ENCODE data around the gene NDUFS7.

NDUFS7 gene

DNA sequence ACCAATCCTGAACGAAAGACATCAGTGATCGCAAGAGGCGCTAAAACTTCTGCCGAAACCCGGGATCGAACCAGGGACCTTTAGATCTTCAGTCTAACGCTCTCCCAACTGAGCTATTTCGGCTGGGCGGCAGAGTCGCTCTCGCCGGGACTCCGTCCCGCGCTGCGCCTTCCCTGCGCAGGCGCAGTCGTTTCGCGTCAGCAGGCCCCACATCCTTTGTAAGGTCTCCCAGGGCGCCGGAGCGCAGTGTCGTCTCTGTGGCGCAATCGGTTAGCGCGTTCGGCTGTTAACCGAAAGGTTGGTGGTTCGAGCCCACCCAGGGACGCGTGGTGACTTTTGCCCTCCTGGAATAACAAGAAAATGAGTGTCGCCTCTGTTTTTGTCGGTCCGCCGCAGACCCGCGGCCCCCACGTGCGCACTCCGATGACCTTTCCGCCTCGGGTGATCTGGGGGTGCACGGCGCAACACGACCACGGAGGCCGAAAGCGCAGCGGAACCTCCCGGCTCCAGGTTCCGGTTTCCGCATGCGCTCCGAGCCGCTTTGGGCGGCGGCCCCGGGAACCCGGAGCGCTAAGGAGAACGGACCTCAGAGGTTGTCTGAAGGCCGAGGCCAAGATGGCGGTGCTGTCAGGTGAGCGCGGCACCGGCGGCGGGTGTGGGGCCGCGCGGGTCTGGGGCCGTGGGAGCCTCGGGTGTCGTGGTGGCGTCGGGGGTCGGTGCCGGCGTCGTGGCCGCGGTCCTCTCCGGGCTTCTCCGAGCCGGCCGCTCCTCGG lies at the start of gene NDUFS7:
Gene NDUFS7, plus strand, starts transcription at position 596 of the 773 bp plus-strand sequence. Its CDS starts 20 bp downstream, at position 616.
- peak; percentile 86 to 90 (median 88) for DNase-seq (ENCODE audit: low read depth in 3 of 3)

DNA sequence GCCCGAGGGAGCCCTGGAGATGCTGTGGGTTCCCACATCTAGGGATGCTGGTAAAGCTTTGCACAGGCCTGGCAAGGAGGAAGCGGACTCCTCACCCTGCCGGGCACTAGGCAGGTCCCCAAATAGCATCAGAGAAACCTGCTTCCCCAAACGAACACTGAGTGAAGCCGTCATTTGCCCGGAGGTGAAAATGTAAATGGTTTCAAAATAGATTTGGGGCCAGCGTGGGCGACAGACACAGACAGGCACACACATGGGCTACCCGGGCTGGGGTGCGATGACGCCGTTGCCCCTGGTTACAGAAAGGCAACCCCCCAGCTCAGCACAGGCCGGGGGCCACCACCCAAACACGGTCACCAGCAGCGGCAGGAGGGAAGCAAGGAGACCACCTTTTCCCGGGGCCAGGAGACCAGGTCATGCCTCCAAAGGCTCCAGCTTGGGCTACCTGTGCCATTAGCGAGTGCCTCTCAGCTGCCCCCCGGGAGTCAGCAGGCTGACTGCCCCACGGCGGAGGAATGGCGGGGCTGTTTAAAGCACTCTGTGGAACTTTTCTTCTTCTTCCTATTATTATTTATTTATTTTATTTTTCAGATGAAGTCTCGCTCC lies 47.5 kb upstream of the NDUFS7 start:
- no peak for DNase-seq (ENCODE audit: low read depth in 3 of 3)

DNA sequence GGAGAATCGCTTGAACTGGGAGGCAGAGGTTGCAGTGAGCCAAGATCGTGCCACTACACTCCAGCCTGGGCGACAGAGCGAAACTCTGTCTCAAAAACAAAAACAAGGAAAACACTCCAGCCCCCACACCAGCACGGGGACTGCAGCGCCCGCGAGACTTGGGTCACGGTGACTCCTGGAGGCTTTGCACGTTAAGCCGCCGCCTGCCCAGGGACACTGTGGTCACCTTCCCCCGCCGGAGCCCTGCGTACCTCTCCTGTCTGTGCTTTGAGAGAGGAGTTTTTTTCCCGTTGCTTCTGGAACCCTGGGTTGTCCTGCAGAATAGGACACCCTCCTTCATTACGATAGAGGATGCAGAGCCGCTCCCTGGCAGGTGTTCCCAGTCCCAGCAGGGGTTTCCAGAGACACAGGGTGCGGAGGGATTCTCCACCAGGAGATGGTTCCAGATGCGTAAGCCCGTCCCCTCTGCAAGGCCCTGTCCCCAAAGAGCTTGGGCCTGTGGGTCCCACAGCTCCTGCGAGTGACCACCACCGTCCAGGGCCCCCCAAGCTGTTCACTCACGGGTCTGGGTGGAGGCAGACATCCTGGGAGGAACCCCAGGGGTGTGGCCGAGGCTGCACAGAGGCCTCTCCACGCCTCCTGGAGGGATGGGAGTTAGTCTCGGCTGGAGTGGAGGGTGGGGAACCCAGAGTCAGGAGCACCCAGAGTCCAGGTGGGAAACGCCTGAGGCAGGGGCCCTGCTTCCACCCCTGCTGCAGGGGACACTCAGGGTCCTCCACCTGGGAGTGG lies 42.8 kb upstream of the NDUFS7 start:
- DNase-seq (ENCODE audit: low read depth in 3 of 3): no peak

DNA sequence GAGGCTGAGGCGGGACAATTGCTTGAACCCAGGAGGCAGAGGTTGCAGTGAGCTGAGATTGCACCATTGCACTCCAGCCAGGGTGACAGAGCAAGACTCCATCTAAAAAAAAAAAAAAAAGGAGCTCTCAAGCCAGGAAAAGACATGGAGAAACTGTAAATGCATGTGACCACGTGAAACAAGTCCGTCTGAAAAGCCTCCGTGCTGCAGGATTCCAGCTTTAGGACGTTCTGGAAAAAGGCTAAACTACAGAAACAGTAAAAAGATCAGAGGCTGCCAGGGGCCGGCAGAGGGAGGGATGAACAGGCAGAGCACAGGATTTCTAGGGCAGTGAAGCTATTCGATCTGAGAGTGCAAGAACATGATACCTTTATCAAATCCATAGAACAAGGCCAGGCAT lies 40.7 kb upstream of the NDUFS7 start:
- DNase-seq (ENCODE audit: low read depth in 3 of 3): no peak

DNA sequence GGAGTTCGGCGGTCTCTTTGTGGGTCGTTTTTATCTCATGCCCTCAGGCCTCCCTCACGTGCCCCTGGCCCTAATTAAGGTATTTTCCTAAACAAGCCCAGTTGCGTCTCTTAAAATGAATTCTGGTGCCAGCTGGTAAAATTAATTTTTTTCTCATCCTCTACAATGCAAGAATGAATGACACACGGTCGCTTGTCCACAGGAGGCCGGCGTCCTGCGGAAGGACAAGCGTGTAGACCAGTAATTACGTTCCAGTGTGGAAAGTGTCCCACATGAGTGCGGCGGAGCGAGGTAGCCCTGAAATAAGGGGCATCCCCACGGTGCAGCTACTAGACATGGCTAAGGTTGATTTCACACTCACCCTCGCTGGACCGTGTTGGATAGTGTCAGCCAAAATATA lies 34.5 kb upstream of the NDUFS7 start:
- no peak for DNase-seq (ENCODE audit: low read depth in 3 of 3)

DNA sequence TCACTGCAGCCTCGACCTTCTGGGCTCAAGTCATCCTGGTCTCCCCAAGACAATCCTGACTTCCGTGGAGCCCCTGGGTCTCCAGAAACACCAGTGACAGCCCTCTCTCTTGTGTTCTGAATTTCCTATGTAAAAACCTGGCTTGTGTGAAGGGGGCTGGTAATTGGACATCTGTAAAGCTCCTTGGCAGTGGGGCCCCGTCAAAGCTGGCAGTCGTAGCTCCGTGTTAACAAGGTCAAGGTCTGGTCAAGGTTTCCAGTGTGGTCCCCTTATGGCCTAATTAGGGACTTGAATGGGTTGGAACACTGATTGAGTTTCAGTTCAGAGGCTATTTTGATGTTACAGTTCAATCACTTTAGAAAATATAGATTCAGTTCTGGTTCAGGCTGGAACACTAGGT lies 32.8 kb upstream of the NDUFS7 start:
- DNase-seq (ENCODE audit: low read depth in 3 of 3): no peak

DNA sequence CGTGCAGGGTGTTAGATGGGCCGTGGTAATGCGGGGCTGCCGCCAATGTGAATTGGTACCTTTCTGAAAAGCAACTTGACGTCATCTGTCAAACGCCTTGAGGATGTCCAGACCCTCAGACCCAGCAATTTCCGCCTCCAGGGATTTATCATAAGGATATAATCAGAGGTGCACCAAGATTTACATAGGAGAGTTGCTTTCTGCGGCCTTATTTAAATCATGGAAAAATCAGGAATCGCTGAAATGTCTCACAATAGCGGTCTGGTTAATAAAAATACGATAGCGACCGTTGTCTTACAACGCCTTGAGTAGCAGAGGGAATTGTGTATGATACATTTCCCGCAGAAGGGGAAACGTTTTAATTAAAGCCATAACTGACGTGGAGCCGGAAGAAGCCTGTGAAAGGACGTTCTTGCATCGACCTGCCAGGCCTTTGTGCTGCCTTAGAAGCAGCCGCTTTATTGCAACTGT lies 32.3 kb upstream of the NDUFS7 start:
- no peak for DNase-seq (ENCODE audit: low read depth in 3 of 3)

DNA sequence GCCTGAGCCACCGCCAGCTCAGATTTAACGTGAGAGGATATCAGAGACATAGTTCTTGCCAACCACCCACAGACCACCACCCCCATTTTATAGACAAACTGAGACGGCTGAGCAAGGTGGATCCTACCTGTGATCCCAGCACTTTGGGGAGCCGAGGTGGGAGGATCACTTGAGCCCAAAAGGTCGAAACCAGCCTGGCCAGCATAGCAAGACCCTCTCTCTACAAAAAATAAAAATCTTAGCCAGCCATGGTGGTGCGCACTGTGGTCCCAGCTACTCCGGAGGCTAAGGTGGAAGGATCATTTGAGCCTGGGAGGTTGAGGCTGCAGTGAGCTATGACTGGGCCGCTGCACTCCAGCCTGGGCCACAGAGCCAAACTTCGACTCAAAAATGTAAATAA lies 30.6 kb upstream of the NDUFS7 start:
- DNase-seq (ENCODE audit: low read depth in 3 of 3): no peak

DNA sequence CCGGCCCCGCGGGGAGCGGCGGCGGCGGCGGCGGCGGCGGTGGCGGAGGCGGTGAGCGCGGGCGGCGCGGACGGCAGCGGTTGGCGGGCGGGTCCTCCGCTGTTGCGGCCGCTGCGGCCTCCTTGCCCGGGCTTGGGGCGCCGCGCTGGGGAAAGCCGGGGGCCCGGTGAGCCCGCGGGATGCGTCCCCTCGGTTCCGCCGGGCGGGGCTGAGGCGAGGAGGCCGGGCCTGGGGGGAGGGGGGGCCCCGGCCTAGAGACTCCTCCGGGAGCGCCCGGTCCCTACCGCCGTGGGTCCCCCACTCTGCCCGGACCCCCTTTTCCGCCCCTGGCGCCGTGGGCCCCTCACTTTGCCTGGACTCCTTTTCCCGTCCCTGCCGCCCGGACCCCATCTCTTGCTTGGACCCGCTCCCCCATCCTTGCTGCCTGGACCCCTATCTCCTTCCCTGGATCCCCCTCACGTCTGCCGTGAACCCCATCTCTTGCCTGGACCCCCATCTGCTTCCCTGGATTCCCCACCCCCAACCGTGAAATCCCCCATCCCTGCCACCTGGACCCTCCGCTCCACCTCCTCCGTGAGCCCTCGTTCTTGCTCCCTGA lies 28.6 kb upstream of the NDUFS7 start:
- no peak for DNase-seq (ENCODE audit: low read depth in 3 of 3)

DNA sequence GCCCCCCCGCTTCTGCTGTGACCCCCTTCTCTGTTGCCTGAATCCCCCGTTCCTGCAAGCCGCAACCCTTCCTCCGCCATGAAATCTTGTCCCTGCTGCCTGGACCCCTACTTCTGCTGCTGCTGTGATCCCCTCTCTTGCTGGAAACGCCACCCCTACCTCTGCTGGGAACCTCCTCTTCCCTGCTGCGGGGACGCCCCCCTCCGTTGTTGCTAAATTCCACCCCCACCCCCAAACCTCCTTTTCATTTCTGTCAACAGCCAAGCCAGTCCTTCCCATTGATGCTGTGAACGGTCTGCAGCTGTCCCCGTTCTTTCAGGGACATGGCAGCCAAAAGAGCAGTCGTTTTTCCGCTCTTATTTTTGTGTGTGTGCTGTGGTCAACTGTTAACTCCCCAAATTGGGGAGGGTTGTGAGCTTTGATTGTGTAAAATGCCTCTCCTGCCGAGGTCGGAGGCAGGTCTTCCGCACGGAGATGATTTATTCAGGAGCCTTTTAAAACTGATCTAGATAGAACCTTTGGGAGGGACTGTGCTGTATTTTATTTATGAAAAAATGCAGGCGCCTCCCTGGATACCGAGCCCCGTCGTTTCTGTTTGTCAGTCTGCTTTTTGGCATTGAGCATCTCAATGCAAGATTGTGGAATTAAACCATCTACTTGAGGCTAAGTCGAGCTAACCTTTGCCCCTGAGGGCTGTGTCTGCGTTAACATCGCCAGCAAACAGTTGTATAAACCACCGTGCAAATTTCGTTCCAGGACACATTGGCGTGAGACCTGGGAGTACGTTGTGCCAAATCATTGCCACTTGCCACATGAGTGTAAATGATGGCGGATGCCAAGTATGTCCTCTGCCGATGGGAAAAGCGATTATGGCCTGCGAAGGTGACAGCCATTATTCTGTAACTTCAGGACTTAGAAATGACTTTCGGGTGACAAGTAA lies 27.9 kb upstream of the NDUFS7 start:
- DNase-seq (ENCODE audit: low read depth in 3 of 3): peak in 1 of 3 experiments; percentile 18

DNA sequence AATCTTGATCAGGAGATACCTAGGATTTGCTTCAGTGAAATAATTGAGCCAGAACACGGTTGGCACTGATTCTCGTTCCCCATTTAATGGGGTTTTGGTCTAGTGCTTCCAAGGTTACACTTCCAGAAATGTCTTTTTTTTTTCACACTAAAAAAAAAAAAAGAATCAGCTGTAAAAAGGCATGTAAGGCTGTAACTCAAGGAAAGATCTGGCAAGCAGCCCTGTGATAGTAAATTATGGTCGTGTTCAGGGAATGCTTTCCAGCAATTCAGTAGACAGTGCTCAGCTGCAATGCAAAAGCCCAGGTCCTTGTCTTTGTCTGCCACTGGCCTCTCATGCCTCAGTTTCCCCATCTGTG lies 27.2 kb upstream of the NDUFS7 start:
- no peak for DNase-seq (ENCODE audit: low read depth in 3 of 3)

DNA sequence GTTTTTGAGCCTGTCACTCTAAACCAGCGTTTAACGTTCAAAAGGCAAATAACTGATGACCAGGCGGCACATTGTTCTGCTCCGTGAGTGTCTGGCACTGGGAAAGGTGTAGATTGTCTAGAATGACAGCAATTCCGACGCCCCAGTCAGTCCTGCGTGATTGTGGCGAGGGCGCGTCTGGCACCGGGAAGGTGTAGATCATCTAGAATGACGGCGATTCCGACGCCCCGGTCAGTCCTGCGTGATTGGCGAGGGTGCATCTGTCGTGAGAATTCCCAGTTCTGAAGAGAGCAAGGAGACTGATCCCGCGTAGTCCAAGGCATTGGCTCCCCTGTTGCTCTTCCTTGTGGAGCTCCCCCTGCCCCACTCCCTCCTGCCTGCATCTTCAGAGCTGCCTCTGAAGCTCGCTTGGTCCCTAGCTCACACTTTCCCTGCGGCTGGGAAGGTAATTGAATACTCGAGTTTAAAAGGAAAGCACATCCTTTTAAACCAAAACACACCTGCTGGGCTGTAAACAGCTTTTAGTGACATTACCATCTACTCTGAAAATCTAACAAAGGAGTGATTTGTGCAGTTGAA lies 26.1 kb upstream of the NDUFS7 start:
- no peak for DNase-seq (ENCODE audit: low read depth in 3 of 3)

DNA sequence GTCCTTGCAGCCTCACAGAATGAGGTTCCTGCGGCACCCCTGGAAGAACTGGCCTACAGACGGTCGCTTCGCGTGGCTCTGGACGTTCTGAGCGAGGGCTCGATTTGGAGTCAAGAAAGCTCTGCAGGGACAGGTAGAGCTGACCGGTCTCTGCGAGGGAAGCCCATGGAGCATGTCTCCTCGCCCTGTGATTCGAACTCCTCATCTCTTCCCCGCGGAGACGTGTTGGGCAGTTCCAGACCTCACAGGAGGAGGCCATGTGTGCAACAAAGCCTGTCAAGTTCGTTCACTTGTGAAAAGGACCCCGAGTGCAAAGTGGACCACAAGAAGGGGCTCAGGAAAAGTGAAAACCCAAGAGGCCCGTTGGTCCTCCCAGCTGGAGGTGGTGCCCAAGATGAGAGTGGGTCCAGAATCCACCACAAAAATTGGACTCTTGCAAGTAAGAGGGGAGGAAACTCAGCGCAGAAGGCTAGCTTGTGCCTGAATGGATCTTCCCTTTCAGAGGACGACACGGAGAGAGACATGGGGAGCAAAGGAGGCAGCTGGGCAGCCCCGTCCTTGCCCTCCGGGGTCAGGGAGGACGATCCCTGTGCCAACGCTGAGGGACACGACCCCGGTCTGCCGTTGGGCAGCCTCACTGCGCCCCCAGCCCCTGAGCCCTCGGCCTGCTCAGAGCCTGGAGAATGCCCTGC lies 23.4 kb upstream of the NDUFS7 start:
- no peak for DNase-seq (ENCODE audit: low read depth in 3 of 3)

DNA sequence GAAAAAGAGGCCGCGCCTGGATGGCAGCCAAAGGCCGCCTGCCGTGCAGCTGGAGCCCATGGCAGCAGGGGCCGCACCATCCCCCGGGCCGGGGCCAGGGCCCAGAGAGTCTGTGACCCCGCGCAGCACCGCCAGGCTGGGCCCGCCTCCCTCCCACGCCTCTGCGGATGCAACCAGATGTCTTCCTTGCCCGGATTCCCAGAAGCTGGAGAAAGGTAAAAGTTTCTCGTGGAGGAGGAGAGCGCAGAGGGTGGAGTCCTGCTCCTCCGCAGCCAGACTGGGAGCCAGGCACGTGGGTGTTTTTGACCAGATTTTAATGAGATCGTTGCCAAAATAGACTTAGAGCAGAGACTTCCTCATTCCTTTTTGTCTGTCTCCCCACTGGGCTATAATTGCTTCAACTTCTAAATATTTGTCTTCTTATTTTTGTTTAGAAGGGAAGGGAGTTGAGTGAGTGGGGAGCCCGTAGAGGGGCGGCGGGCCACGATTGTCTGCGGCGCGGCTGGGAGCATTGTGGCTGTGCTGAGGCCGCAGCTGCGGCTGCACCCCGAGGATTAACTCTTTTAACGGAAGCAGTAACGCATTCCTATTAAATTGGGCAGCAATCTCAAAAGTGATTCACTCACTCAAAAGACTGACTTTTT lies 22.8 kb upstream of the NDUFS7 start:
- DNase-seq (ENCODE audit: low read depth in 3 of 3): no peak

DNA sequence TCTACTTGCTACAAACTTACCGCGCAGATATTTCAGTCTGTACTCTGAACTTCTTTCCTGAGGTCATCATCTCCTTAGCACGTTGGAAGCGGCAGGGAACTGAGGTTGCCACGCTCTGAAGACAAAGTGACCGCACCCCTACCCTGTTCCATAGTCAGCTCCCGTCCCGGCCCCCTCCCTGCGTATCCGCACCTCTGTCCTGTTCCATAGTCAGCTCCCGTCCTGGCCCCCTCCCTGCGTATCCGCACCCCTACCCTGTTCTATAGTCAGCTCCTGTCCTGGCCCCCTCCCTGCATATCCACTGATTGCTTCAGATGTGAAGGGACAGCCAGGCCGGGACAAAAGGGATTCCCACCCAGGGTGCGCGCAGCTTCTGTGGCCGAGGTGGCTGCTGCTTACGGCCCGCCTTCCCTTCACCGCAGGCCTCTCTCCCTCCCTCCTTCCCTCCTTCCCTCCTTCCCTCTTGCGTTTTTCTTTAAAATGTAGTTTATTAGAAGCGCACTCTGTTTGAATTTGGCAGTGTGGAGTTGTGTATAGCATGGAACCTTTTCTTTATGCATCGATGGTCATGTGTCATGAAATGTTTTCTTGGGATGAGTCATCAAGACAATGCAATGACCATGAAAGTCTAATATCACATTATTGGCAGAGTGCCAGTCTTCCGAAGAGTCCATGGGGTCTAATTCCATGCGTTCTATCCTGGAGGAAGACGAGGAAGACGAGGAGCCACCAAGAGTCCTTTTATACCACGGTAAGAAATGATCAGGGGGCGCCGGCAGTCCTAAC lies 21.9 kb upstream of the NDUFS7 start:
- no peak for DNase-seq (ENCODE audit: low read depth in 3 of 3)

DNA sequence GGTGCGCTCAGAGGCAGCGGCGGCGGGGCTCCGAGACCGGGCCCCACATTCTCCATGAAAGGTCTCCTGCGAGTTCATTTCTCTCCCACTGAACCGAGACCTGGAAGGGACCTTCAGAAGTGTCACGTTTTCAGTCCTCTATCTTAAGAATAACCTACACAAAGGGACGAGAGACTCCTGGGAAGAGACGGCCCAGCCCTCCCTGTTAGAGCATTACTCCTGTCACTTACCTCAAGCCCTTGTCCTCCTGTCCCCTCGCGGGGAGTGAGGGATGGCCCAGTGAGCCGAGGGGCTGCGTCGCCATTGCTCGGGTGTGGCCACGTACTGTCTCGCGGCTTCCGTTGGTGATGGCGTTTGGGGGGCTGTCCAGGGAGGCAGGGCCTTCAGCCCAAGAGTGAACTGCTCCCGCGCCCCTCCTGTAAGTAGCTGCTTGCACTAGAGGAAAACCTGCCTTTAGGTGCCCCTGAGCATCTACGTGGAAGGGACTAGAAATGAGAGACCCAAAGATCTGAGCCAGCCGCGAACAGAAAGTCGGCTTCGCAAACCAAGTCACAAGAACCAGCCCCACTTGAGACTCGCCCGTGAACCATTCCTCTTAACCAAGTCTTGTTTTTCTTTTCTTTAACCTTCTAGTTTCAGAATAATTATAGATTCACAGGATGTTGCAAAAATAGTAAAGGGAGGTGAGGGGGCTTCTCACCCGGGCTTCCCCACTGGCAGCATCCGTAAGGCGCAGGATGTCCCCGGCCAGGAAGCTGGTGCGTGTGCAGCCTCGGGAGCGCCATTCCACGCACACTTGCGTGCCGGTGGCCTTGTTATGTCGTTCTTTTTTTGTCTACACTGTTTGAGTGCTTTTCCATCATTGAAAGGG lies 21.1 kb upstream of the NDUFS7 start:
- DNase-seq (ENCODE audit: low read depth in 3 of 3): no peak

DNA sequence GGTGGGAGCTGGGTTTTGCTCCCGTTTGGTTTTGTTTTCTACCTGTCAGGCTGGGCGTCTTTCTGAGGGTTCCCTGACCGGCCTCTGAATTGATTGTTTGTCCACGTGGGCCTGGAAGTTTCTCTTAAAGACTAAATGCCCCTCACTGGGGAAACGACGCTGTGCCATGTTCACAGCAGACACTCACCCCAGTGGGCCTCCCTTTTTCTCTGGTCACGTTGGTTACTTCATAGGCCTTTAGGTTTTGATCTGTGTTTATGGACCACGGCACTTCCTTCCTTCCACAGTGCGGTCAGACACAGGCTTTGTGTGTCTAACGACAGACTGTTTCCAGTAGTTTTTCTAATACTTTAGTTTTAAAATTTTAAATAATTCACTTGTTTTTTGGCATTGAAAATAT lies 20.1 kb upstream of the NDUFS7 start:
- DNase-seq (ENCODE audit: low read depth in 3 of 3): no peak

All from stimulated activated CD4-positive, alpha-beta T cell treated with anti-CD3 and anti-CD28 coated beads, TNF-alpha, amount 100 ng/mL, for 24 hours (primary cell).